Effector memory CD8-positive, alpha-beta T cell (primary cell): ENCODE results near the gene BCL2L13.

Source experiments
- ATAC-seq: fragments of 150-1000 bp; cut with Tn5 transposase; replicated peaks from 2 replicates; pipeline ENCODE4 v1.10.0; 2021; ENCODE audit warnings: mild to moderate bottlenecking, moderate library complexity
- DNase-seq, 3 experiments: peaks; one replicate each; pipeline ENCODE4 v3.0.0; 2021
- H3K27ac Mint-ChIP-seq, 2 donors: one replicate each; pipeline ENCODE4 v1.8.0; 2022; ENCODE audit warnings: mild to moderate bottlenecking in 2 of 2, mixed read lengths in 2 of 2, moderate library complexity in 2 of 2
- H3K27me3 Mint-ChIP-seq, 2 donors: one replicate each; pipeline ENCODE4 v1.8.0; 2022; ENCODE audit warnings: mixed read lengths in 2 of 2
- H3K36me3 Mint-ChIP-seq: one replicate; pipeline ENCODE4 v1.8.0; 2022; ENCODE audit warnings: mild to moderate bottlenecking, moderate library complexity, mixed read lengths; ENCODE audit not compliant: insufficient read depth
- H3K4me1 Mint-ChIP-seq, 2 donors: one replicate each; pipeline ENCODE4 v1.8.0; 2022; ENCODE audit warnings: low read depth in 2 of 2, mixed read lengths in 2 of 2
- H3K4me3 Mint-ChIP-seq, 2 donors: one replicate each; pipeline ENCODE4 v1.8.0; 2022; ENCODE audit warnings: mild to moderate bottlenecking in 2 of 2, mixed read lengths in 2 of 2, moderate library complexity in 2 of 2
- H3K9me3 Mint-ChIP-seq, 2 donors: one replicate each; pipeline ENCODE4 v1.8.0; 2022; ENCODE audit warnings: mixed read lengths in 2 of 2
- total RNA-seq, 9 experiments: gene quantifications; one replicate each; lab custom pipeline; 2026; lab: John Stamatoyannopoulos, UW

BCL2L13 gene
- 41.7 to 110 (median 80.4) reads per million in 9 experiments for total RNA-seq

GRCh38 chr22:17638432-17639246, at the start of gene BCL2L13:
TSS of gene BCL2L13 (plus strand) at chr22:17638757. CDS start at chr22:17655712, 16,955 bp downstream.
- H3K36me3 Mint-ChIP-seq = peaks cover 30% of the 10 kb centered on the region
- H3K27me3 Mint-ChIP-seq = no peaks in the 10 kb centered on the region
- no peaks in the 10 kb centered on the region for H3K9me3 Mint-ChIP-seq
- peak within 1 kb of the TSS; percentile 87 for H3K4me3 Mint-ChIP-seq
- DNase-seq (peak; percentile 78 to 83 (median 83)), ATAC-seq (peak; percentile 94)
- peaks cover 15 to 34% of the 10 kb centered on the region in 2 donors for H3K4me1 Mint-ChIP-seq
- peak within 1 kb of the TSS; percentile 99 to 100 for H3K27ac Mint-ChIP-seq

GRCh38 chr22:17589810-17590375, 48.7 kb upstream of the BCL2L13 start:
- H3K4me3 Mint-ChIP-seq = no peak overlapping the region
- no peaks in the 10 kb centered on the region for H3K9me3 Mint-ChIP-seq
- no peaks in the 10 kb centered on the region for H3K4me1 Mint-ChIP-seq
- DNase-seq = no peak
- H3K27me3 Mint-ChIP-seq = no peaks in the 10 kb centered on the region
- peak overlapping the region in 1 of 2 donors; percentile 66 for H3K27ac Mint-ChIP-seq
- H3K36me3 Mint-ChIP-seq = peaks cover 46% of the 10 kb centered on the region
- no peak for ATAC-seq

- Mint-ChIP-seq H3K4me3 (no peak overlapping the region), H3K36me3 (peaks cover 53% of the 10 kb centered on the region), H3K27ac (no peak overlapping the region), H3K9me3 (no peaks in the 10 kb centered on the region), H3K27me3 (no peaks in the 10 kb centered on the region), H3K4me1 (no peaks in the 10 kb centered on the region)
- DNase-seq = no peak
- no peak for ATAC-seq
Observed at GRCh38 chr22:17590586-17590985, 48.0 kb upstream of the BCL2L13 start.

- no peaks in the 10 kb centered on the region for H3K27me3 Mint-ChIP-seq
- H3K36me3 Mint-ChIP-seq = peaks cover 69% of the 10 kb centered on the region
- no peak for ATAC-seq
- H3K27ac Mint-ChIP-seq = no peak overlapping the region
- no peaks in the 10 kb centered on the region for H3K4me1 Mint-ChIP-seq
- no peak for DNase-seq
- no peaks in the 10 kb centered on the region for H3K9me3 Mint-ChIP-seq
- H3K4me3 Mint-ChIP-seq = no peak overlapping the region
Observed at GRCh38 chr22:17592201-17592600, 46.4 kb upstream of the BCL2L13 start.

GRCh38 chr22:17596226-17596625, 42.3 kb upstream of the BCL2L13 start:
- H3K4me3 Mint-ChIP-seq = no peak overlapping the region
- peak overlapping the region in 1 of 2 donors; percentile 38 for H3K27ac Mint-ChIP-seq
- H3K27me3 Mint-ChIP-seq = no peaks in the 10 kb centered on the region
- H3K4me1 Mint-ChIP-seq = peaks cover 0 to 4% of the 10 kb centered on the region in 2 donors
- H3K36me3 Mint-ChIP-seq = peaks cover 98% of the 10 kb centered on the region
- DNase-seq = no peak
- ATAC-seq = no peak
- H3K9me3 Mint-ChIP-seq = no peaks in the 10 kb centered on the region

- H3K27me3 Mint-ChIP-seq = no peaks in the 10 kb centered on the region
- H3K36me3 Mint-ChIP-seq = peaks cover 90% of the 10 kb centered on the region
- DNase-seq (no peak), ATAC-seq (no peak)
- H3K9me3 Mint-ChIP-seq = no peaks in the 10 kb centered on the region
- H3K4me3 Mint-ChIP-seq = no peak overlapping the region
- no peak overlapping the region for H3K27ac Mint-ChIP-seq
- peaks cover 0 to 4% of the 10 kb centered on the region in 2 donors for H3K4me1 Mint-ChIP-seq
Observed at GRCh38 chr22:17597217-17597616, 41.3 kb upstream of the BCL2L13 start.

GRCh38 chr22:17598318-17598717, 40.2 kb upstream of the BCL2L13 start:
- Mint-ChIP-seq H3K4me1 (peaks cover 0 to 4% of the 10 kb centered on the region in 2 donors), H3K4me3 (no peak overlapping the region), H3K27ac (peak overlapping the region; percentile 31 to 84), H3K9me3 (no peaks in the 10 kb centered on the region), H3K27me3 (no peaks in the 10 kb centered on the region), H3K36me3 (peaks cover 79% of the 10 kb centered on the region)
- no peak for DNase-seq
- no peak for ATAC-seq

GRCh38 chr22:17601031-17601430, 37.5 kb upstream of the BCL2L13 start:
- Mint-ChIP-seq H3K4me1 (peaks cover 4% of the 10 kb centered on the region in 2 donors), H3K36me3 (peaks cover 66% of the 10 kb centered on the region), H3K27me3 (no peaks in the 10 kb centered on the region), H3K9me3 (no peaks in the 10 kb centered on the region), H3K27ac (peak overlapping the region in 1 of 2 donors; percentile 51), H3K4me3 (no peak overlapping the region)
- ATAC-seq (no peak), DNase-seq (no peak)

- ATAC-seq = no peak
- DNase-seq = no peak
- no peaks in the 10 kb centered on the region for H3K9me3 Mint-ChIP-seq
- no peak overlapping the region for H3K4me3 Mint-ChIP-seq
- peak overlapping the region in 1 of 2 donors; percentile 67 for H3K27ac Mint-ChIP-seq
- peaks cover 43% of the 10 kb centered on the region for H3K36me3 Mint-ChIP-seq
- no peaks in the 10 kb centered on the region for H3K27me3 Mint-ChIP-seq
- peaks cover 0 to 4% of the 10 kb centered on the region in 2 donors for H3K4me1 Mint-ChIP-seq
Observed at GRCh38 chr22:17603668-17604067, 34.9 kb upstream of the BCL2L13 start.

GRCh38 chr22:17606496-17606895, 32.1 kb upstream of the BCL2L13 start:
- Mint-ChIP-seq H3K4me3 (no peak overlapping the region), H3K4me1 (peaks cover 0 to 9% of the 10 kb centered on the region in 2 donors), H3K36me3 (peaks cover 46% of the 10 kb centered on the region), H3K27ac (peak overlapping the region in 1 of 2 donors; percentile 39), H3K27me3 (no peaks in the 10 kb centered on the region), H3K9me3 (no peaks in the 10 kb centered on the region)
- ATAC-seq (no peak), DNase-seq (no peak)

- Mint-ChIP-seq H3K36me3 (peaks cover 59% of the 10 kb centered on the region), H3K27me3 (no peaks in the 10 kb centered on the region), H3K4me1 (peaks cover 3 to 9% of the 10 kb centered on the region in 2 donors), H3K4me3 (no peak overlapping the region), H3K9me3 (no peaks in the 10 kb centered on the region), H3K27ac (no peak overlapping the region)
- ATAC-seq (no peak), DNase-seq (no peak)
Observed at GRCh38 chr22:17607891-17608521, 30.6 kb upstream of the BCL2L13 start.

- Mint-ChIP-seq H3K4me1 (peaks cover 3 to 5% of the 10 kb centered on the region in 2 donors), H3K4me3 (no peak overlapping the region), H3K36me3 (peaks cover 86% of the 10 kb centered on the region), H3K9me3 (no peaks in the 10 kb centered on the region), H3K27ac (peak overlapping the region; percentile 44 to 63), H3K27me3 (no peaks in the 10 kb centered on the region)
- no peak for DNase-seq
- no peak for ATAC-seq
Observed at GRCh38 chr22:17612057-17612456, 26.5 kb upstream of the BCL2L13 start.

- peaks cover 98% of the 10 kb centered on the region for H3K36me3 Mint-ChIP-seq
- no peak overlapping the region for H3K4me3 Mint-ChIP-seq
Observed at GRCh38 chr22:17613280-17613679, 25.3 kb upstream of the BCL2L13 start.

More at GRCh38 chr22:17613280-17613679, 25.3 kb upstream of the BCL2L13 start:
- peaks cover 3 to 5% of the 10 kb centered on the region in 2 donors for H3K4me1 Mint-ChIP-seq
- no peaks in the 10 kb centered on the region for H3K27me3 Mint-ChIP-seq
- no peak for ATAC-seq
- DNase-seq = no peak
- H3K9me3 Mint-ChIP-seq = no peaks in the 10 kb centered on the region
- no peak overlapping the region for H3K27ac Mint-ChIP-seq
